ENCODE results near the gene PROK1.

GRCh38 chr1:110504226-110504625 is 53.3 kb downstream of the PROK1 start:
- TF ChIP-seq, protein P1, sequence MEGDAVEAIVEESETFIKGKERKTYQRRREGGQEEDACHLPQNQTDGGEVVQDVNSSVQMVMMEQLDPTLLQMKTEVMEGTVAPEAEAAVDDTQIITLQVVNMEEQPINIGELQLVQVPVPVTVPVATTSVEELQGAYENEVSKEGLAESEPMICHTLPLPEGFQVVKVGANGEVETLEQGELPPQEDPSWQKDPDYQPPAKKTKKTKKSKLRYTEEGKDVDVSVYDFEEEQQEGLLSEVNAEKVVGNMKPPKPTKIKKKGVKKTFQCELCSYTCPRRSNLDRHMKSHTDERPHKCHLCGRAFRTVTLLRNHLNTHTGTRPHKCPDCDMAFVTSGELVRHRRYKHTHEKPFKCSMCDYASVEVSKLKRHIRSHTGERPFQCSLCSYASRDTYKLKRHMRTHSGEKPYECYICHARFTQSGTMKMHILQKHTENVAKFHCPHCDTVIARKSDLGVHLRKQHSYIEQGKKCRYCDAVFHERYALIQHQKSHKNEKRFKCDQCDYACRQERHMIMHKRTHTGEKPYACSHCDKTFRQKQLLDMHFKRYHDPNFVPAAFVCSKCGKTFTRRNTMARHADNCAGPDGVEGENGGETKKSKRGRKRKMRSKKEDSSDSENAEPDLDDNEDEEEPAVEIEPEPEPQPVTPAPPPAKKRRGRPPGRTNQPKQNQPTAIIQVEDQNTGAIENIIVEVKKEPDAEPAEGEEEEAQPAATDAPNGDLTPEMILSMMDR (conservative IDR thresholded peaks at IDR 0.05; ENCODE audit: low read depth, low read length) = no peak
- no peak for TF ChIP-seq EZH2 (IDR thresholded peaks at IDR 0.05; ENCODE audit: low read length, unreplicated experiment)
- no peak for TF ChIP-seq EZH2phosphoT487 (IDR thresholded peaks at IDR 0.05; ENCODE audit: borderline replicate concordance, low read length)
